ENCODE results near the gene PHYHIPL.

Gene PHYHIPL

GRCh38 chr10:59265141-59265540 lies 88.7 kb downstream of the PHYHIPL start:
- no peak for DNase-seq

GRCh38 chr10:59266321-59266720 lies 89.9 kb downstream of the PHYHIPL start:
- no peak for DNase-seq

- no peak for DNase-seq
Measured at GRCh38 chr10:59268460-59268859, 92.0 kb downstream of the PHYHIPL start.

- no peak for DNase-seq
Measured at GRCh38 chr10:59269651-59270050, 93.2 kb downstream of the PHYHIPL start.

GRCh38 chr10:59270492-59270891 lies 94.0 kb downstream of the PHYHIPL start:
- DNase-seq: no peak

- no peak for DNase-seq
Measured at GRCh38 chr10:59271160-59271559, 94.7 kb downstream of the PHYHIPL start.

- DNase-seq: no peak
Measured at GRCh38 chr10:59272061-59272460, 95.6 kb downstream of the PHYHIPL start.

GRCh38 chr10:59273445-59273844 lies 97.0 kb downstream of the PHYHIPL start:
- no peak for DNase-seq

GRCh38 chr10:59276133-59276532 lies 99.7 kb downstream of the PHYHIPL start:
- no peak for DNase-seq

GRCh38 chr10:59276919-59277318 lies 100.5 kb downstream of the PHYHIPL start:
- DNase-seq: no peak

GRCh38 chr10:59279476-59279875 lies 103.0 kb downstream of the PHYHIPL start:
- no peak for DNase-seq

GRCh38 chr10:59279991-59280505 lies 103.6 kb downstream of the PHYHIPL start:
- DNase-seq: no peak

GRCh38 chr10:59281861-59282260 lies 105.4 kb downstream of the PHYHIPL start:
- DNase-seq: no peak

GRCh38 chr10:59283456-59284091 lies 107.1 kb downstream of the PHYHIPL start:
- DNase-seq: no peak

- DNase-seq: no peak
Measured at GRCh38 chr10:59284118-59284975, 107.9 kb downstream of the PHYHIPL start.

- DNase-seq: no peak
Measured at GRCh38 chr10:59285073-59285472, 108.6 kb downstream of the PHYHIPL start.

- no peak for DNase-seq
Measured at GRCh38 chr10:59285848-59286247, 109.4 kb downstream of the PHYHIPL start.

GRCh38 chr10:59287587-59288255 lies 111.3 kb downstream of the PHYHIPL start:
- DNase-seq: no peak

- DNase-seq: no peak
Measured at GRCh38 chr10:59289853-59290252, 113.4 kb downstream of the PHYHIPL start.

- DNase-seq: no peak
Measured at GRCh38 chr10:59290448-59290847, 114.0 kb downstream of the PHYHIPL start.

Measured in amniotic stem cell (primary cell).